GM20000 (cell line): ENCODE data around the gene PRRT1B.

ENCODE experiments used
- DNase-seq: peaks from one replicate; pipeline ENCODE4 v3.0.0; 2012; ENCODE audit warnings: low spot score
- TF ChIP-seq, protein P1 (sequence below): IDR thresholded peaks from 2 replicates; pipeline ENCODE4 v1.5.1; 2012; ENCODE audit warnings: mild to moderate bottlenecking, control low read depth; ENCODE audit errors: extremely low read depth, missing control alignments

Gene PRRT1B

DNA sequence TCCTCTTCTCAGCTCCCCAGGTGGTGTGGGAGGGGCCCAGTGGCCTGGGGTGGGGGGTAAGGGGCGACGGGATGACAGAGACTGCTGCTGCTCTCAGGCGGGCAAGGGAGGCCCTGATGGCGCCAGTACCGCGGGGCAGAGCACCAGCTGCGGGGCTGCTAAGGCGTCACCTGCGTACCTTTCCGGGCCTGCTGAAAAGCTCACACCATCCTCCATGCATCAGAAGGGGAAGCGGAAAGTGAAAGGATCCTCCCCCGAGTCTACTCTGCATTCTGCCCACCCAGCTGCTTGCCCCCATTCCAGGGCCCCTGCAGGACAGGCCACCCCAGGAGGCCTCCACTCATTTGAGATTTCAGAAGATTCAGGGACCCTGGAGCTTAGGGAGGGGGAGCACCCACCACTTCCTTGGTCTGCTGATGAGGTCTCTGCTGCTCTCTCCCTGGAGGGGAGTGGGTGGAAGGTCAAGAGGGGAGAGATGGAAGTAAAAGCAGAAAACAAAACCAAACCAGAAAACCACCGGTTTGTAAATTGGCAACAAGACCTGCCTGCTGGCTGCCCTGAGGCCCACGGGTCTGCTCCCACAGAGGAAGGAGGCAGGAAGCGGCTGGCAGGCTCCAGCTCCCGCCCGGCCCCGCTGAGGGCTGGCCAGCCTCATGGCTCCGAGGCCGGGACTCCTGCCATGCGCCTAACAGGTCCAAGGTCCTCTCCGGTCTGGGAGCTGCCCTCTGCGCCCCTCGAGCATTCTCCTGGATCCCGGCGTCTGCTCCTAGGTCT, 33.6 kb downstream of the PRRT1B start:
- TF ChIP-seq, protein P1, sequence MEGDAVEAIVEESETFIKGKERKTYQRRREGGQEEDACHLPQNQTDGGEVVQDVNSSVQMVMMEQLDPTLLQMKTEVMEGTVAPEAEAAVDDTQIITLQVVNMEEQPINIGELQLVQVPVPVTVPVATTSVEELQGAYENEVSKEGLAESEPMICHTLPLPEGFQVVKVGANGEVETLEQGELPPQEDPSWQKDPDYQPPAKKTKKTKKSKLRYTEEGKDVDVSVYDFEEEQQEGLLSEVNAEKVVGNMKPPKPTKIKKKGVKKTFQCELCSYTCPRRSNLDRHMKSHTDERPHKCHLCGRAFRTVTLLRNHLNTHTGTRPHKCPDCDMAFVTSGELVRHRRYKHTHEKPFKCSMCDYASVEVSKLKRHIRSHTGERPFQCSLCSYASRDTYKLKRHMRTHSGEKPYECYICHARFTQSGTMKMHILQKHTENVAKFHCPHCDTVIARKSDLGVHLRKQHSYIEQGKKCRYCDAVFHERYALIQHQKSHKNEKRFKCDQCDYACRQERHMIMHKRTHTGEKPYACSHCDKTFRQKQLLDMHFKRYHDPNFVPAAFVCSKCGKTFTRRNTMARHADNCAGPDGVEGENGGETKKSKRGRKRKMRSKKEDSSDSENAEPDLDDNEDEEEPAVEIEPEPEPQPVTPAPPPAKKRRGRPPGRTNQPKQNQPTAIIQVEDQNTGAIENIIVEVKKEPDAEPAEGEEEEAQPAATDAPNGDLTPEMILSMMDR = no peak
- DNase-seq = peak; percentile 75

DNA sequence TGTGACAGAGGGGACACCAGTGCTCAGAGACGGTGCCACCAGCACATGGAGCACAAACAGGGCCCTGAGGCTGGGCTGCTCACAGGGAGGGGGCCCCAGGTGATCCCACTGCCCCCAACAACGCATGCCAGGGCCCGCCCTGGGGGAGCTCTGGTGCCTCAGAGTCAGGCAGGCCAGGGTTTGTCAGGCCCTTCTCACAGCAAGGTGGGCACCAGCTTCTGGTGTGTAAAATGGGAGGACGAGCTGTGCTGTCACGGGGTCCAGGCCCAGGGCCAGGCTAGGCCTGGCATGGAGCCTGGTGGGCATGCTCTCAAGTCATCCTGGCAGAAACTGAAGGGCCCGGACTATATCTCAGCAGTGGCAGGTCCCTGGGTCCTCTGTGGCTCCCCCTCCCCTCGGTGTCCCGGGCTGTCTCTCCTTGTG, 34.5 kb downstream of the PRRT1B start:
- TF ChIP-seq, protein P1 = no peak
- no peak for DNase-seq

GRCh38 chr9:131580358-131580757, 35.0 kb downstream of the PRRT1B start:
- TF ChIP-seq, protein P1 = no peak
- no peak for DNase-seq

- no peak for DNase-seq
- TF ChIP-seq, protein P1 = no peak
These were observed 36.7 kb downstream of the PRRT1B start for GRCh38 chr9:131582056-131582455.

DNA sequence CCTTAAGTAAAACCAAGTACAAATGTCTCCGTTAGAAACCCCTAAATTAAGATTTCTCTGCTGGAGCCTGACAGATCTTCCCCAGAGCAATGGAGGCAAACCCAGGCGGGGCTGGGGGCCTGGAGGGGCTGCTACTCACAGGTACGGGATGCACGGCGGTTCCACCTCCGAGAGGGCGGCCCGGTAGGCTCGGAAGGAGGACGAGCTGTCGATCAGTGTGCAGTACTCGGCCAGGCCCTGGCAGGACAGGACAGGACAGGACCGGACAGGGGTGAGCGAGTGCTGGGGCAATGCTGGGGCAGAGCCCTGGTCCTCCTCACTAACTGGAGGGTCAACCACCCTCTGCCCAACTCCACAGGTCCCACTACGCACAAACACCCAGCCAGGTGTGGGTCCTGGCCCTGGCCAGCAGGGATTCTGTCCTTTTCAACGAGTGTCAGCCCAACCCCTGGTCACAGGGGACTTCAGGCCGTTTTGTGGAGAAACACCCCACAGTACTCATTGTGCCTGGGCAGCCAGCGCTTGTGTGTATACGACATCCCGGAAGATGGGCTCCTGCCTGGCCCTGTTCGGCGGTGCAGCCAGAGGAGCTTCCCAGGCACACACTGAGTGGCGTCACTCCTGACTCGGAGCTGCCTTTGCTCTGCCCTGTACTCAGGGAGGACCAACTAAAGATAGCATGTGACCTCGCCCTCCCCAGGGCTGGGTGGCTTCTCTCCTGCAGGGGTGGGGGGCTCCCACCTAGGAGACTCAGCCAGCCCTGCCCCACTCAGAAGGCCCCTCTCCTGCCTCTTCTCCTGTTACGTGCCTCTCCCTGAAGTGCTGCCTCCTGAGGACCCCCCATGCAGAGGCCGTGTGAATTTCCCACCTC, 37.4 kb downstream of the PRRT1B start:
- no peak for DNase-seq
- TF ChIP-seq, protein P1 = no peak

DNA sequence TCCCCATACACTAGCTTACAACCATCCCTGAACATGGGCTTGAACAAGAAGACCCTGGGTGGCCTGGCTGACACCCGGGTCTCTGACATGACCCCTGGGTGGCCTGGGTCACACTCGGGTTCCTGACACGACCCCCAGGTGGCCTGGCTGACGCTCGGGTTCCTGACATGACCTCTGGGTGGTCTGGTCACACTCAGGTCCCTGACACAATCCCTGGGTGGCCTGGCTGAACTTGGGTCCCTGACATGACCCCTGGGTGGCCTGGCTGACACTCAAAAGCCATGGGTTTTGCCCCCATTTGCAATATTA, 38.0 kb downstream of the PRRT1B start:
- TF ChIP-seq, protein P1 = no peak
- DNase-seq = no peak
